H1 (cell line): ENCODE measurements around the gene MGST3. TPM values are rescaled to one million over a fixed set of nuclear protein-coding genes. Genes with fewer than 3 reads are reported as not detected.

ENCODE experiments used
- BACH1 ChIP-seq: IDR thresholded peaks from 2 replicates; pipeline ENCODE4 v1.6.1; 2012; ENCODE audit warnings: low read length, improper control_type of control experiment
- EGR1 ChIP-seq: IDR thresholded peaks from 2 replicates; pipeline ENCODE4 v1.6.1; 2011; ENCODE audit warnings: low read depth, low read length, borderline replicate concordance
- HDAC6 ChIP-seq: IDR thresholded peaks from one replicate; pipeline ENCODE4 v1.7.1; 2012; ENCODE audit warnings: low read depth, mild to moderate bottlenecking, inconsistent platforms, low read length, moderate library complexity
- KDM1A ChIP-seq: fragments of 200-600, 300-600 bp; sonication (generic); IDR thresholded peaks from 2 replicates; pipeline ENCODE4 v1.7.1; 2016; ENCODE audit warnings: mild to moderate bottlenecking, low read length, borderline replicate concordance
- NANOG ChIP-seq: IDR thresholded peaks from 2 replicates; pipeline ENCODE4 v1.6.1; 2011; ENCODE audit warnings: low read length, low read depth, mild to moderate bottlenecking, inconsistent platforms; ENCODE audit not compliant: insufficient read depth, poor library complexity, severe bottlenecking
- POLR2AphosphoS5 ChIP-seq: IDR thresholded peaks from 2 replicates; pipeline ENCODE4 v1.6.1; 2011; ENCODE audit warnings: low read depth, low read length
- SAP30 ChIP-seq: fragments of 300-600 bp; sonication (generic); IDR thresholded peaks from 2 replicates; pipeline ENCODE4 v1.7.1; 2012; ENCODE audit warnings: low read length, moderate library complexity, mild to moderate bottlenecking, inconsistent platforms; ENCODE audit not compliant: insufficient read depth, insufficient replicate concordance
- polyA plus RNA-seq, 7 experiments: library from polyadenylated mRNA; depleted of rRNA in 3 of 7; stranded (reverse) in 5 of 7; unstranded in 2 of 7; fragments of >200 nt in 5 of 7; fragments of 200-250 nt in 2 of 7; gene quantifications; 1 replicate in 5 of 7; 2 replicates in 1 of 7; 4 replicates in 1 of 7; pipeline versions ENCODE4 v1.2.1 to v1.2.3, GENCODE V29; 2011 to 2013; ENCODE audit warnings: missing spikeins in 2 of 7, mixed read lengths in 2 of 7
- total RNA-seq: library from RNA; stranded (reverse); fragmentation: NEBNext Ultra II Directional; extraction: Animal tissue kit (Norgen Biotek cat#: 25700); gene quantifications from 2 replicates; pipeline ENCODE4 v1.2.1, GENCODE V29; 2021

The MGST3 gene
- total and polyA plus RNA-seq, 2 of the 8 experiments (the other 6 are each of a cell fraction or from before 2014, with no cell fraction given) = 124 to 257 TPM

DNA sequence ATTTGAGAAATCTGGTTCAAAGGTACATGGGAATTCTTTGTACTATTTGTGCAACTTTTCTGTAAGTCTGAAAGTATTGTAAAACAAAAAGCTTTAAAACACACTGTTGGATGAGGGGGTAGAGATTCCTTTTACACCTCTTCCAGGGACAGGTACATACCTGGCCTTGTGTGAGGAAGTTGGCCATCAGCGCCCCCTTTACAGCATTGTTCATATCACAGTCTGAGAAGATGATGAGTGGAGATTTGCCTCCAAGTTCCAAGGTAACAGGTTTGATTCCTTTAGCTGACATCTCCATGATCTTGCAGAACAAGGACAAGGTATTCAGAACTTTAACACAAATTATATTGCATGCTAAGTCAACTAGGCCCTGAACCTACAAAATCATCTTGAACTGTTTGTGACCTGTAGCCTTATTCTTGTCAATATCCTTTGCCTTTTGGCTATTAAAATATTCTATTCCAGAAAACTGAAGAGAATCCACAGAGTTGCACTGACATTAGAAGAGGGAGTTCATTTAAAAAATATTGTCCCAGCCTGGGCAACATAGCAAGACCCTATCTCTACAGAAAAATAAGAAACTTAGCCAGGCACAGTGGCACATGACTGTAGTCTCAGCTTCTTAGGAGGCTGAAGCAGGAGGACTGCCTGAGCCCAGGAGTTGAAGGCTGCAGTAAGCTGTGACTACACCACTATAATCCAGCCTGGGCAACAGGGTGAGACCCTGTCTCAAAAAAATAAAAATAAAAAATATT lies 48.4 kb downstream of the MGST3 start (continued):
- no peak for TF ChIP-seq SAP30
- no peak for TF ChIP-seq HDAC6
- TF ChIP-seq EGR1 = no peak
- no peak for TF ChIP-seq BACH1
- no peak for TF ChIP-seq NANOG
- no peak for TF ChIP-seq KDM1A
- no peak for TF ChIP-seq POLR2AphosphoS5
